HG03139 (cell line): ENCODE measurements around the gene EREG.
"Not testable (repeated sequence)": the region's sequence is repeated elsewhere in the genome, so short reads cannot be mapped to it uniquely, and the experiment has no call there.

Experiments used
- ATAC-seq: cut with Tn5 transposase; IDR thresholded peaks from one replicate; pipeline ENCODE4 v1.9.1; 2021; ENCODE audit not compliant: unreplicated experiment

Gene EREG

DNA sequence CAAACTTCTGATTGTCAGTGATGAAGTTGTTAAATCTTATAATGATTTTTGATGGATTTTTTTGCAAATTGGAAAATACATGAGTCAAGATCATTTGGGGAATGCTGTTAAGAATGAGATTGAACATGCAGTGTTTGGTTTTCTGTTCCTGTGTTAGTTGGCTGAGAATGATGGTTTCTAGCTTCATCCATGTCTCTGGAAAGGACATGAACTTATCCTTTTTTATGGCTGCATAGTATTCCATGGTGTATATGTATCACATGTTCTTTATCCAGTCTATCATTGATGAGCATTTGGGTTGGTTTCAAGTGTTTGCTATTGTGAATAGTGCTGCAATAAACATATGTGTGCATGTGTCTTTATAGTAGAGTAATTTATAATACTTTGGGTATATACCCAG, 24.5 kb upstream of the EREG start:
- not testable (repeated sequence) for ATAC-seq

DNA sequence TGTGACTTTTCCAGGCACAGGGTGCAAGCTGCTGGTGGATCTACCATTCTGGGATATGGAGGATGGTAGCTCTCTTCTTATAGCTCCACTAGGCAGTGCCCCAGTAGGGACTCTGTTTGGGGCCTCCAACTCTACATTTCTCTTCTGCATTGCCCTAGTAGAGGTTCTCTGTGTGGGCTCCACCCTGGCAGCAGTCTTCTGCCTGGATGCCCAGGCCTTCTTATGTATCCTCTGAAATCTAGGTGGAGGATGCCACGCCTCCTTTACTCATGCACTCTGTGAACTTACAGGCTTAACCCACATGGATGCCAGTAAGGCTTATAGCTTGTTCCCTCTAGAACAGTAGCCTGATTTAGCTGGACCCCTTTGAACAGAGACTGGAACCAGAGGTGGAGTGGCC, 20.9 kb upstream of the EREG start:
- no peak for ATAC-seq

DNA sequence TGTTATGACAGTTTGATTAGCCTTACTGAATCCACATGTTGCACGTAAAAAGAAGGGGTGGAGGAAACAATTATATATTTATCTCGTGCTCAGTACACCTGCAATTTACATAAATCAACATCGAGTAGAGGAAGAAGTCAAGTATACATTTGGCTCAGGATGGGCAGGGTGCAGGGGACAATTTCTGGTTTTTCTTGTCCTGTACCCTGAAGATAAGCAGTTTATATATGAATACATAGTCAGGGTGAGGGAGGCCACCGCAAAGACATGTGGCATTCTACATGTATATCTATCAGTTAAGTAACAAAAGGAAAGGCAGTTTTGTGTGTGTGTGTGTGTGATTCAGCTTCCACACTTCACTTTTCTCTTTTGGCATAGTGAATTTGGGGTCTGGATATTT, 11.1 kb upstream of the EREG start:
- ATAC-seq, result no peak

DNA sequence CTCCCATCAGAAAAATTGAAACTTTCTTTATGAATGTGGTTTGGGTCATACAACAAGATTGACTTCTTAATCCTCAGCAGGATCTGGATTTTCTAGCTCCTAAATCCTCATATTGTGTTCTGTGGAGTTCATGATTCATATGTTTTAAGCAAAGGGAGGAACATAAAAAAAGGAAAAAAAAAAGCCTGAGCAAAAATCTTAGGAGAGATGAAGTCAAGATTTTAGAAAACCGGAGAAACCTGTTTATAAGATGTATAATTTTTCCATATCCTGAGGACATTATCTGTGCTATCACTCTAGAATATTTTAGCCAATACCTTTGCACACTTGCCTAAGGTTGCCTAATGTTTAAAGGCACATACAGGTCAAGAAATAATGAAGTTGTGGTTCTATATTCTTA, 7.0 kb upstream of the EREG start:
- ATAC-seq, result no peak

DNA sequence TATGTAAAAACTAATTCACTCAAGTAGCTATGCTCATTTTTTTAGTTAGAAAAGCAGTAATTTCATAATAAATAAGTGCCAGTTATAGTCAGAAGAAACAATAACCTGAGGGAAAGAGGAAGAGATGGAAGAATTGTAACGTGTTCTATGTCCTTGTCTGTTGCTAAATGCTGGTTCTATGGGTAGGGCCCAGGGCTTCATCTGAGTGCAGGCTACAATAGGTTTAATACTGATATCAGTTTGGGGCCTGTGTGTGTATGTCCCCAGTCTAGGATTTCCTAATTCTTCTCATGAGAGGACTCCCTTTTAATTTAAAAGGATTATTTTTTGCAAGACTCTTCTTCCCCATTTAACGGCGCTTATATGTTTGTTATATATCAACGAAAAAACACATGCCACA, 3.3 kb upstream of the EREG start:
- ATAC-seq, result no peak

DNA sequence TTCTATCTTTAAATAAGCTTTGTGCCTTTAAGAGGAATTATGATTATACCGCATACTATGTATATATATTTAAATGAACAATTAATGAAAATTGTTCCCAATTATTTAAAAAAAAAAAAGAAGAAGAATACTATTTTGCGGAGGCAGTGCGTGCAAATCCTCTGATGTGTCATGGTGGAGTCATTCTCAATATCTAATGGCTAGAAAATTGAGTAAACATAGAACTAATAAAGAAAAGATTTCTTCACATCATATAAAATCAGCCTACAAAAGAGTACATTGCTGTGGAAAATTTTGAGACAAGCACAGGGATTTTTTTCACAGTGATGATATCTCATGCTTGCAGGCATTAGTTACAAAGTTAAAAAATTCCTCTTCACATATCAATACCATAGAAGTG, 2.6 kb upstream of the EREG start:
- no peak for ATAC-seq

DNA sequence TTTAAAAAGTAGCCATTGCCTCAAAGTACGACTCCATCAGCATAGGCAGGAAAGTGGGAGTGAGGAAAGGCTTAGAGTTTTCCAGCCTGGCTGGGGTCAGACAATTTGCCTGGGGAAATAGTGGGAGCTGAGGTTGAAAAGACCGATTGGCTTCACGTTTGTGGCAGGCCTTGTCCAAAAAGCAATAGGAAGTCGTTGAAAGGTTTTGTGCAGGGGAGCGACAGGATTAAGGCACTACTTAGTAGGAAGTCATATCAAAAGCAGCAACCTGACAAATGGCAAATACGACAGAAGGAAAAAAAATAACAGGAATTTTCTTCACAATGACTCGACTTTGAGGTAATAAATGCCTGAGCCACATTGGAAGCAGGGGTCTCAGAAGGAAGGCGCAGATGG, 691 bp upstream of the EREG start:
- no peak for ATAC-seq

DNA sequence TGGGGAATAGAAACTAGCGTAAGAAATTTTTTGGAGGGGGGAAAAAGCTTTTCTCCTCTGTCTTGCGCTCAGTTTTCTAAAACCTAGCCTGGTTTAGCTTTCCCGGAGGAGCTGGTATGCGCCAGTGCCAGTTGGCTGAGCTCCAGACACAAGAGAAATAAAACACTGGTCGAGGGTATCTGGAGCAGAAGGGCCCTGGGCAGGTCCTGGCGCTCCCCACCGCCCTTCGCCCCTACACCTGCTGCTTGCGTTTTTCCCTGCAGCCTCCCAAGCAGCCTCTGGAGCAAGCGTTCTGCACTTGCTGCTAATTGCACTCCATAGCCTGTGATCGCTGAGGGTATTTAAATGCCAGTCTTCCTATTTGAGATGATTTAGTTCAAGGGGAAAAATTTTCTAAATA, 816 bp downstream of the EREG start:
- no peak for ATAC-seq

DNA sequence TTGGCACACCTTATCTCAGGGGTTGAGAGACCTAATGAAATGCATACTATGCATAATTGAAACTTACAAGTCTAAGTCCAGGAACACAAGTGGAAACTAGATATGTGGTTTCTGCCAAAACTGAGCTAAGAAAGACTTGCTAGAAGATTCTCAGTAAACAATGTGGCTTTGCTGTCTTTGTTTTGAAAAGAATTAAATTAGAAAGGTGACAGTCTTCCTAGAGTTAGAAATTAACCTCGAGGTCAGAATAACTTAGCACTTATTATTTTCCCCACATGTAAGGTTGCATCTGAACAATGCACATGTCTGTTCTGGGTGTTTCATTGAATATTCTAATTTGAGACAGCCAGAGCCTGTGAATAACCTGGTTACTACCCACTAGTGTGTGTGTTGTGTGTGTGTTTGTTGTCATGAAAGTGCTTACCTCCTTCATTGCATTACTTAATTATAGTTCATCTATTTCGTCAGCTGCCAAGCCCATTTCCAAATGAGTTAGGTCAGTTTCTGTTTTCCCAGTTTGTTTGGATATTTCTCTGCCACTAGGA, 1.5 kb downstream of the EREG start:
- no peak for ATAC-seq

DNA sequence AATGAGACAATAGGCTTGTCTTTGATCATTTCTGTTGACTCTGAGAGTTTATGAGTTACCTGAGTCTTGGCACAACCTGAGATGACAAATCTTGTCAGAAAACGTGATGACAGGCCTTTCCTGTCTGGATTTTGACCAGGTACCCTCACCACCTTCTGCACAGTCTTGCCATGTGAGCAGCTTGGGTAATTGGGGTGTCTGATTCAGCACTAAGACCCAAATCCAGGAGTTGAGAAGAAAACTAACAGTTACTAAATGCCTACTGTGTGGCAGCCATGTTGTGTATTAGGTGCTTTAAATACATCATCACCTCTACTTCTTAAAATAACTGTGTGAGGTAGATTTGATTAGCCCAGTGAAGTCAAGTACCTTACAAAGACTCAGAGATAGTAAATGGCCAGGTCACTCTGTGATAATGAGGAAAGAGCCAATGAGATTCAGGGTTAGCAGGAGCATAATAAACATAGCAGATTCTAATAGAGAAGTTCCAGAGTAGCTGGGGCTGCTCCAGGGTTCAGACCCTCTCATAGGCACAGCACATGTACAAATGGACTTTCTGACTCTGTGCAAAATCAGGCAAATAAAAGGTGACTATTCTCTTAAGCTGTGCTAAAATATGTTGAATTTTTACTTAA, 2.8 kb downstream of the EREG start:
- ATAC-seq, result no peak

DNA sequence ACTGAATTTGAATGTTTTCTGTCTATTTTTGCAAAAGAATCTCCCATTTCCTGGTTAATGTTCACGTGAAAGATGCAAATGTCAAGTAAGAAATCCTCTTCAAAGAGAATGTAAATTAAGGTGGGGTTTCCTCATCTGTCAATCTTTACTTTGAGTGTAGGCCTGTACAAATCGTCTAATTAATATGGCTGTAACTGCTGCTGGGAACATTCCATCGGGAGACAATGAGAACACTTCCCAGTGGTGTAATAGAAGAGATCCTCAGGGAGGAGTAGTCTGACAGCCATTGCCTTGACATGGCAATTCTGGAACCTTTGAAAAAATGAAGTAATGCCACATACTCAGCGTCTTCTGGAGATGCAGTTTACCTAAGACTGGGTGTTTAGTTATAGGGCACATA, 3.7 kb downstream of the EREG start:
- no peak for ATAC-seq

DNA sequence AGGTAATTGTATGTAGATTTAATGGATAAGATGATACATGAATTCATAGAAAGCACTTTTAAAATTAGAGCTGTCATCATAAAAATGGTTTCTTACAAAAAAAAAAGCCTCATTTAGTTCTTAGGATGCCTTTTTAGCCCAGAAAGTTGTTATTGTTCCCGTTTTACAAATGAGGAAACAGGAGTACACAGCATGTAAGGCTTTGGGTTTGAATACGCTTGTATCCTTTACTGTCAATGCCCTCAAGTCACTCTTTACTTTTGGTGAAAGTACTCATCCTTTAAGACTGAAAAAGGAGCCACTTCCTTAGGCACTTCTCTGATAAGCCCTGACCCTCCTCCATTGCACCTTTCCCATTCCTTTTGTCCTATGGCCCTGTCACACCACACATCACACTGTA, 4.9 kb downstream of the EREG start:
- no peak for ATAC-seq

DNA sequence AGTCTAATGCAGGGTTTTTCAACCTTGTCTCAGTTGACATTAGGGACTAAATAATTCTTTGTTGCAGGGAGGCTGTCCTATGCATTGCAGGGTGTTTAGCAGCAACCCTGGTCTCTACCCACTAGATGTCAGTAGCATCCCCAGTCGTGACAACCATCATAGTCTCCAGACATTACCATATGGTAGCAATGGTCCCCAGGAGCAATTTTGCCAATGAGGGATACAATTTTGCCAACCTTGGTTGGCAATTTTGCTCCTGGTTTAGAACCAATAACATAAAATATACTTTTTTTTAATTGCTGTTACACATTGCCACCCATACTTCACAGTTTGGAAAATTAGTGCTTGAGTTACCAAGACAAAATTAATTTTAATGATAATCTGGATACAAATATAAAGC, 6.0 kb downstream of the EREG start:
- peak; percentile 77 for ATAC-seq

DNA sequence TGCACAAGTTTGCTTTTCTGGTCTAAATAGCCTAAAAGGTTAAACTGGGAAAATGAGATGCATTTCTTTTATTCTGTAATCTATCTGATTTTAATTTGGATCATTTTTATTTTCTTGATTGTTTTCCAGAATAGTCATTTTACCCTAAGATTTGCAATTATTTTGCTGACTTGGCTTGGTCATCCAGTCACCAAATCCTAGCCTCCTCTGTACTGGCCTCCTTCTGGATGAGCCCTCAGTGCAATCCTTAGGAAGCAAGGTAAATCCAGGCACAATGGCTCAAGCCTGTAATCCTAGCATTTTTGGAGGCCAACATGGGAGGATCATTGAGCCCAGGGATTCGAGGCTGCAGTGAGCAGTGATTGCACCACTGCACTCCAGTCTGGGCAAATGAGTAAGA, 9.2 kb downstream of the EREG start:
- ATAC-seq, result no peak

DNA sequence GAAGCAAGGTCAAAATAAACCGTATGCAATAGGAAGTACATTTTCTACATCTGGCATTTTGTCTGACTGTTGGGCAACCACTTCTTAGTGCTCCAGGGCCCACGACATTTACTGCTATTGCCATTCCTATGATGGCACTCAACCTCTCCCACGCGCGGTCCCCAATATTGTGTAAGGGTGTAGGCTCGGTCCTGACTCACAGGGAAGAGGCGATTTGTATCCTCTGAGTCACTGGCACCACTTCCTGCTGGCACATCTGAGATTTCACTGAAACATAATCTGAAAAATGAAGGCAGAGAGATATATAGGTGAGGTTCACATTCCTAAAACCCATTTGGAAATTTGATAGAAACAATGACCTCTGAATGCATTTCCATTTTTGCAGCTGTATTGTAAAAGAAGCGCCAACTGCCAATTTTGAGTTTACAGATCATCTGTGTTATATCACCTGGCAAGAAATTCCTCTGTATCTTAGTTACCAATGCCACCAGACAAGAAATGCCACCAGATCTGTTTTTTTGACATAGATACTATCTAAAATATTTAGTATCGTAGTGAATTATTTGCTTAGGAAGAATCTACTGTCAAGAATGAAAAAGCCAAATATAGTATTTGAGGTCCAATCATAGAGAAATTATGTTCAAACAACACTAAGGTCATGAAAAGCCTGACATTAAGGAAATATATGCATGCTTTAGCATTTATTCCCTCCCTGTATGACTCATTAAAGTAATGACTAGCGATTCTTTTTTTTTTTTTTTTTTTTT, 9.8 kb downstream of the EREG start:
- ATAC-seq, result no peak

DNA sequence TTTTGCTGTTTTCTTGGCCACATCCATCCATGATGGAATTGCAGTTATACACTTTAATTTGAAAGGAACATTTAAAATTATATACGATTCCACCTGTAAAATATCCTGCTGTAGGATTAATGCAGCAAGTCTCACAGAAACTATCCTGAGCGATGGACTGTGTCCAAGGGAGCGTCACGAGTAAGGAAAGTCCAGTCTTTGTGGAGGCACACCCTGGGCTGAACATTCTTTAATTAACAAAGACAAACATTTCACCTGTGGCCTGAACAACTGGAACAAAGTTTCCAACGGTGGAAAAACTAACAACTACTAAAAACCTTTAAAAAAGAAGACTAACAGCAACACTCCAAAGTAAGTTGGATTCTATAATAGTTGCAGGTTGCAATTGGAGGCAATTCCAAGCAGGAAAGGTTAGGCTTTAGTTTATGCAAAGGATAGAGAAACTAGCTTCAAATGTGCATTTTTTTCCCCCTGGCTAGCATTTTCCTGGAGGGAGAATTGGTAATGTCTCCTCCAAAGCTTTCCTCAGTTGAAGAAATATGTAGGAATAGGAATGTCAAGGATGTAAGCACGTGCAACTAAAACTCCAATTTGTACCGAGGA, 11.0 kb downstream of the EREG start:
- ATAC-seq, result no peak

DNA sequence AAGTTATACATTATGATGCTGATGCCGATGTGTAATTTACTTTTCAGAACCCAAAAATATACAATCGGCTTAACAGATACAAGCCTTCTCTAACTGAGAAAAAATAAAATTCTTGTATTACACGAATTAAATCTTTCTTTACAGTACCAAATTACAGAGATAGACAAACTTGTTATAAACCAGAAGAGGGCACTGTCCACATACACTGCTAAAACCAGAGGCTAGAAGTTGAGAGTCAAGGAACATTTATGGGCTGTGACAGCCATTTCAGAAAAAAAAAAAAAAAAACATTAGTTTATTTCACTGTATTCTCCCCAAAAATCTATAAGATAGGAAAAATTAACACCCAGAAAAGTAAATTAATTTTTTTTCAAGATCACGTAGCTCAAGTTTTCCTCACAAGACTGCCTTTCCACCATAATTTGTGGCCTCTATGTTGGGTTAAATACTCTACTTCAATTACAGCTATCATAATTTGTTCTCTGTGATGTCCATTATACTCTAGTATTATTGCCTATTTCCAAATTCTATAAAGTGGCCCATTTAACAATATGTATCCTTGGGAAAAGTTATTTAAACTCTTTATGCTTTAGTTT, 12.0 kb downstream of the EREG start:
- ATAC-seq, result no peak

DNA sequence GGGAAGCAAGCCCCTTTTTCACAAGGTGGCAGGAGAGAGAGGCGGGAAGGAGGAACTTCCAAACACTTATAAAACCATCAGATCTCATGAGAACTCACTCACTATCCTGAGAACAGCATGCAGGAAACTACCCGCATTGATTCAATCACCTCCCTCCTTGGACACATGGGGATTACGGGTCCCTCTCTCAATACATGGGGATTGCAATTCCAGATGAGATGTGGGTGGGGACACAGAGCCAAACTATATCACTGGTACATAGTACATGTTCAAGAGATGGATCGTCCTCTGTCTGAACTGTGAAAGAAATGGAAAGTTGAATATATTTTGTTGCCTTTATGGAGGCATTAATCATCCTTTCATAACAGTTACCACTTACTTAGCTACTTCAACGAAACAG, 12.8 kb downstream of the EREG start:
- ATAC-seq, result no peak

DNA sequence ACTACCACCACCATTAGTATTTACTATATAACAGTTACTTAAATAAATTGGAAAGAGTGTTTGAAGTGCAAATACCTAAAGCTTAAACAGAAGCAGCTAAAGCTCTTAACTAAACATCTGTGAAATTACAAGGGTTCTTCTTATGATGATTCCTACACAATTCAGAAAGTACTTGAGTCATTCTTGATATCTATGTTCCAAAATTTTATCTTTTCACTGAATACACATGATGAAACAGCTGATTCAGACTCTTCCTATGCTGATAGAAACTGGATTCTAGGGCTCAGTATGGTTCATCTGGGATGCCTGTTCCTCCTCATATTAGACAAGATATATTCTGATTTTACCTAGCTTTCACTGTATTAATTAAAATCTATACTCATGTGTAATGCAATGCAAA, 13.6 kb downstream of the EREG start:
- ATAC-seq, result no peak

DNA sequence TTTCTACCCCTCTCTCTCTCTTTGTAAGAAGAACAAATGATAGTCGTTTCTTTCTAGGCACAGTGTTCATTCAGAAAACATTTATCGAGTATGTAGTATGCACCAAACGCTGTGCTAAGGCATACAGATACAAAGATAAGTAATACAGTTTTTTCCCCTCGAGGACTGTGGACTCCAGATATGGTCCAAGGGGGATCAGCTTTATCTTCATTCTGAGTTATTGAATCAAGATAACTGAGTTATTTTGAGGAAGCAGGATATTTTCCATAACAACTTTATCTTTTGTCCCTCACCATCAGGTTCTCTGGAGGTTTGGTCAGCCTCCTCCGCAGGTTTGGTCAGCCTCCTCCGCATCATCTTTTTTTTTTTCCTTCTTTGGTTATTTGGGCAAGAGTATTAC, 15.0 kb downstream of the EREG start:
- ATAC-seq, result no peak

DNA sequence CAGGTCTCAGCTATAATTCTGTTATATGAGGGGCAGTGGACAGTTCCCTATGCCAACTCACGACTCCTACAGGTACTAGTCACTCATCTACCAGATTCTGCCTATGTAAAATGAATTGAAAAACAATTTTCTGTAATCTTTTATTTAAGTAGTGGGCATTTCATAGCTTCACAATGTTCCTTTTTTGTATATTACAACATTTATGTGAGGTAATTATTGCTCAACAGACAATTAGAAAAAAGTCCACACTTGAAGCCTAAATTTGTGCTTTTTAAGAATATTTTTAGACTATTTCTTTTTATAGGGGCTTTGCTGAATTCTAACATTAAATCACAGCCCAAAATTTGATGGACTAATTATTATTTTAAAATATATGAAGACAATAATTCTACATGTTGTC, 20.4 kb downstream of the EREG start:
- ATAC-seq, result no peak

DNA sequence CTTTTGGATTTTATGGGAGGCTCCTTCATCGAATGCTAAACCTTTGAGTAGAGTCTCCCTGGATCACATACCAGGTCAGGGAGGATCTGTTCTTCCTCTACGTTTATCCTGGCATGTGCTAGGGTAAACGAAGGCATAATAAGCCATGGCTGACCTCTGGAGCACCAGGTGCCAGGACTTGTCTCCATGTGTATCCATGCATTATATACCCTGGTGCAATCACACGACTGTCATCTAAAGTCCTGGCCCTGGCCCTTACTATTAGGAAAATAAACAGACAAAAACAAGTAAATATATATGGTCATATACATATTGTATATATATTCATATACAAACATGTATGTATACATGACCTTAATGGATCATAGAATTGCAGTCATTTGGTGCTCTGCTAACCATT, 21.2 kb downstream of the EREG start:
- ATAC-seq, result no peak
